Raji (cell line): ENCODE measurements around the gene AAGAB.

ENCODE experiments used
- POLR2A ChIP-seq: IDR thresholded peaks from 2 replicates; pipeline ENCODE4 v1.6.1; 2011; ENCODE audit warnings: low read depth, low read length, control low read depth; ENCODE audit not compliant: insufficient read depth

The AAGAB gene

DNA sequence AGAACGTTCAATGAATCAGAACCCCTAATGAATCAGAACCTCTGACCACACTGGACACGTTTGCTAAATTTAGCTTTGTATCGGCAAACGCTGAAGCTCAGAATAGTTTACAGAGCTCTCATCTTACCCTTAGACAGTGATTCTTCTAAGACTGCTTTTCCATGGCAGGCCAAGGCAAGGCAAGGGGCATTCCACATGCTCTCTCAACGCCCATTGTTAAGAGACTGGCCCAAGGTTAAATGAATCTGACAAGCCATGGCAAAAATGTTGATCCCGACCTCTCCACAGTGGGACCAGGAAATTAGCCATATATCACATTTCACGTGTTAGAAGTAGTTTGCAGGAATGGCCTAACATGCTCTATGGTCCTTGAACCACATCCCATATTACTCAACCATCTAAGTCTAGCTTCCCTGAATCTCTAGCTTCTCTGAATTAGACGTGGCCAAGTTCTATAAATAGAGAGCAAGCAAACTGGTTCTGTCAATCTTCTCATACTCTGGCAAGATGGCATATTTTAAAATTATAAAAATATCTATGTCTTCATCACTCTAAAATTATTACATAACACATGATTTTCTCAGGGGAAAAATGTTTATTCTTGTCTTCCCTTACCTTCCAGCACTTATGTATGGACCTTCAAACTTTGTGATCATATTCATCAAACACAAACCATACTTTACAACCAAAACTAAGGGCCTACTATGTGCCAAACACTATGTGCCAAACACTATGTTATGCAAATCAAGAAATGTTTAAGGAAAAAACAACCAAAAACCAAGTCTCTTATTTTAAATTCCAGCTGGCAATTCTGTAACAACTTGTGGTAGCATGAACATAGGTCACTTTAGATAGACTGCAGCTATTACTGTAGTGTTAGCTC lies 54.3 kb downstream of the AAGAB start:
- TF ChIP-seq POLR2A: no peak

DNA sequence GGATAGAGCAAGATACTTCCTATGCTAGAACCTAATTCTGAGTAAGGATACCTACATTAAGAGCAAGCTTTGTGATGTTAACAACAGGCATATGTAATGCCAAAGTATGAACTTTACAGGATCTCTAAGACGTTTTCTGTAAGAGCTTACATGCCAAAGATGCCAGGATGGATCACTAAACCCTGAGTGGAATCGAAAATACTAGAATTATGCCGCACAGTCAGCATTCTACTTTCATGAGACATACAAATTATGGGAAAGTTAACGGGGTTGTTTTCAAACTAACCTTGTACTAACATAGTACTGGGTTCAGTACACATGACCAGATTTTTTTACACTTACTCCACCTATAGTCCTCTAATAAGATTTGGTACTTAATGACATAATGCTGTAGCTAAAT lies 55.1 kb downstream of the AAGAB start:
- no peak for TF ChIP-seq POLR2A

GRCh38 chr15:67198157-67198754 lies 56.2 kb downstream of the AAGAB start:
- no peak for TF ChIP-seq POLR2A

DNA sequence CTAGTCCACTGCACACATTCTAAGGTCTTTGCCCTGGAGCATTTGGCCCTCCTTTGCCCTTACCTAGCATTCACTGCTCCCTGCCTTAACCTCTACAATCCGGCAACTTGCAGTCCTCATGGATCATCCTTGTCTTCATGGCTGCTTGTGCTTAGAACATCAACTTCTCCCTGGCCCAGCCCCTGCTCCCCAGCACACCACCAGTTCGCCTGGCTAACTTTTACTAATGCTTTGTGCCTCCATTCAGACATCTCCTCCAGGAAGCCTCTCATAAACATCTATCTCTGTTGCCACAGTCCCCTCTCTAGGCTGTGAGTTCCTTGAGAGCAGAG lies 57.1 kb downstream of the AAGAB start:
- no peak for TF ChIP-seq POLR2A

- no peak for TF ChIP-seq POLR2A
These were observed 57.6 kb downstream of the AAGAB start for GRCh38 chr15:67196672-67197363.

DNA sequence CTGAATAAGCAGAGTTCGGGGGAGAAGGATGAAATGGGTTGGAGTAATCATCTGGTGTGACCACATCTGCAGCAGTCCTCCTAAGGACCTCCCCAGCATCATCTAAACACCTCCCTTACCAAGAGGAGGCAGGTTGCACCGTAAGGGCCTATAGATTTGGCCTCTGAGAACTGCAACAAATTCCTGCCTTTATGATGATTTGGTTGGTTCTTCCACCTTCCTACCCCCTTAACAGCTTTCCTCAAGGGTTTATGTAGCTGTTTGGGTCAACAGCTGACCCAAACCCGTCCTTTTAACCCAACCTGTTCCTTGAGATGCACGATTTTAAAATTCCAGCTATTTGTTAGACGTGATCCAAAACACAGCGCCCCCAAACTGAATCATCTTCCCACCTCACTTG lies 58.2 kb downstream of the AAGAB start:
- TF ChIP-seq POLR2A: no peak

DNA sequence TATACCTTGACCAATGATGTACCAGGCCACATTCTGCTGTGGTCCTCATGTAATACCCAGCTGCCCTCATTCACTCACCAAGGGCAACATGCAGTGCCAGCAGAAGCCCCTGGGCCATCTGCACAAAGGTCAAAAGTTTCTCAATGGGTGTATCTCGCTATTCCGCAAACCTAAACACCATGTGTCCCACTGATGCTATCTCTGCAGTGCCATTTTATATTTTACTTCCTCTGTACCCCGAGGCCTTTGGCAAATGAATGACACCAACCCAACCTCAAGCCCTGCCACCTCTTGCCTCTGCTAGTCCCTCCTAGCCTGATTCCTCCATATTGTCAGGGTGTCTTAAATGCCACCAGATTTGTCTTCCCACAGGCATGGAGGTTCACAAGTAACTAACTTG lies 59.2 kb downstream of the AAGAB start:
- no peak for TF ChIP-seq POLR2A

DNA sequence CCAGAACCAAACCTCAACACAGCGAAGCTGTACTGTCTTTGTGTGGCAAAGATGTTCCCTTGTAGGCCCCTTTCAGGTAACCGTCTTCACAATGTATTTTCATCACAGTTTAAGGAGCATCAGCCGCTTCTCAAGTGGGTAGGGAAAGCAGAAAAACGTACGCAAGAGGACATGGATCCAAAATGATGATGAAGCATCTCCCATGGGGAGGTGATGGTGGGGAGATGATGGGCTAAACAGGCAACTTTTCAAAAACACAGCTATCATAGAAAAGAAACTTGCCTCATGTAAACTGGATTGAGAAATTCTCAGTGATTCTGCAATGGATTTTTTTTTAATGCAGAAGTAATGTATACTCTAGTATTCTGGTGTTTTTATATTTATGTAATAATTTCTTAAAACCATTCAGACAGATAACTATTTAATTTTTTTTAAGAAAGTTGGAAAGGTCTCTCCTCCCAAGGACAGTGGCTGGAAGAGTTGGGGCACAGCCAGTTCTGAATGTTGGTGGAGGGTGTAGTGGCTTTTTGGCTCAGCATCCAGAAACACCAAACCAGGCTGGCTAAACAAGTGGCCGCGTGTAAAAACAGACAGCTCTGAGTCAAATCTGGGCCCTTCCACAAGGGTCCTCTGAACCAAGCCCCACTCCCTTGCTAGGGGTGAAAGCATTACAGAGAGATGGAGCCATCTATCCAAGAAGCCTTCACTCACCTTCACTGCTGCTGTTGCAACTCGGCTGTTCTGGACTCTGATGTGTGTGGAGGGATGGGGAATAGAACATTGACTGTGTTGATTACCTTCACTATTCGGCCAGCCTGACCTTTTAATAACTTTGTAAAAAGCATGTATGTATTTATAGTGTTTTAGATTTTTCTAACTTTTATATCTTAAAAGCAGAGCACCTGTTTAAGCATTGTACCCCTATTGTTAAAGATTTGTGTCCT lies 60.0 kb downstream of the AAGAB start:
- no peak for TF ChIP-seq POLR2A

GRCh38 chr15:67193223-67193990 lies 61.1 kb downstream of the AAGAB start:
- no peak for TF ChIP-seq POLR2A

GRCh38 chr15:67192185-67192820 lies 62.2 kb downstream of the AAGAB start:
- TF ChIP-seq POLR2A: no peak

GRCh38 chr15:67190813-67191212 lies 63.6 kb downstream of the AAGAB start:
- no peak for TF ChIP-seq POLR2A

DNA sequence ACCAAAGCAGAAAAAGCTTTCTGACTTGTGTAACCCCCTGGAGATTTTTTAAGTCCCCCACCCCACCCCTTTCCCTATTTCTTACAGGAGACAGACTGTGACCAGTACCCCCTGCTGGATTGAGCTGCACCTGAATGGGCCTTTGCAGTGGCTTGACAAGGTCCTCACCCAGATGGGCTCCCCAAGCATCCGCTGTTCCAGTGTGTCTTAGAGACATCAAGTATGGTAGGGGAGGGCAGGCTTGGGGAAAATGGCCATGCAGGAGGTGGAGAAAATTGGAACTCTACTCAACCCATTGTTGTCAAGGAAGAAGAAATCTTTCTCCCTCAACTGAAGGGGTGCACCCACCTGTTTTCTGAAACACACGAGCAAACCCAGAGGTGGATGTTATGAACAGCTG lies 64.1 kb downstream of the AAGAB start:
- no peak for TF ChIP-seq POLR2A

GRCh38 chr15:67189326-67190051 lies 65.0 kb downstream of the AAGAB start:
- TF ChIP-seq POLR2A: no peak
